KMS-11 (cell line): Measurements from ENCODE around the gene FLT3LG.

Experiments
- H2AFZ ChIP-seq: fragments of 200-600 bp; sonication (generic); 2 replicates; pipeline ENCODE4 v1.6.1; 2016; ENCODE audit warnings: antibody characterized with exemption, mixed run types, low read depth
- H3K27ac ChIP-seq: fragments of 200-600 bp; sonication (generic); 2 replicates; pipeline ENCODE4 v1.6.1; 2016; ENCODE audit warnings: mild to moderate bottlenecking, mixed run types
- H3K27me3 ChIP-seq: fragments of 200-600 bp; sonication (generic); 2 replicates; pipeline ENCODE4 v1.6.1; 2017; ENCODE audit warnings: mild to moderate bottlenecking, low read depth, mixed run types, moderate library complexity; ENCODE audit not compliant: insufficient read depth
- H3K36me3 ChIP-seq: fragments of 200-600 bp; sonication (generic); 2 replicates; pipeline ENCODE4 v1.6.1; 2017; ENCODE audit warnings: mild to moderate bottlenecking, mixed run types; ENCODE audit not compliant: insufficient read depth
- H3K4me1 ChIP-seq: fragments of 200-600 bp; sonication (generic); 2 replicates; pipeline ENCODE4 v1.6.1; 2016; ENCODE audit warnings: mild to moderate bottlenecking, low read depth, mixed run types; ENCODE audit not compliant: poor library complexity, severe bottlenecking
- H3K4me2 ChIP-seq: fragments of 200-600 bp; sonication (generic); 2 replicates; pipeline ENCODE4 v1.7.0; 2016; ENCODE audit warnings: mild to moderate bottlenecking, mixed run types
- H3K4me3 ChIP-seq: fragments of 200-600 bp; sonication (generic); IDR thresholded peaks from 2 replicates; pipeline ENCODE4 v1.6.1; 2017; ENCODE audit warnings: low read depth, low read length, mixed read lengths; ENCODE audit not compliant: insufficient read depth
- H3K79me2 ChIP-seq: fragments of 200-600 bp; sonication (generic); 2 replicates; pipeline ENCODE4 v1.6.1; 2016; ENCODE audit warnings: low read depth, mixed run types; ENCODE audit not compliant: insufficient read depth
- H3K9ac ChIP-seq: fragments of 200-600 bp; sonication (generic); 2 replicates; pipeline ENCODE4 v1.6.1; 2016; ENCODE audit warnings: mild to moderate bottlenecking, mixed run types
- H4K20me1 ChIP-seq: fragments of 200-600 bp; sonication (generic); 2 replicates; pipeline ENCODE4 v1.6.1; 2016; ENCODE audit warnings: mild to moderate bottlenecking, mixed run types; ENCODE audit not compliant: insufficient read depth
- CTCF ChIP-seq: fragments of 200-600 bp; sonication (generic); conservative IDR thresholded peaks from 2 replicates; pipeline ENCODE4 v1.6.1; 2017; ENCODE audit warnings: low read depth, mild to moderate bottlenecking, antibody characterized with exemption, low read length, moderate library complexity, mixed read lengths

Gene FLT3LG

GRCh38 chr19:49473868-49474541, at the start of gene FLT3LG:
TSS of gene FLT3LG (plus strand) at chr19:49474215. CDS start at chr19:49474640, 425 bp downstream.
- TF ChIP-seq CTCF: peak; percentile 98
- peak within 1 kb of the TSS; percentile 70 for H3K9ac ChIP-seq
- H3K79me2 ChIP-seq: no peaks in the 10 kb centered on the region
- H3K4me1 ChIP-seq: peaks cover 54% of the 10 kb centered on the region
- peak within 1 kb of the TSS; percentile 77 for H3K4me2 ChIP-seq
- H3K4me3 ChIP-seq: no peak within 1 kb of the TSS
- H3K36me3 ChIP-seq: no peaks in the 10 kb centered on the region
- H4K20me1 ChIP-seq: no peaks in the 10 kb centered on the region
- H2AFZ ChIP-seq: peak within 1 kb of the TSS; percentile 83
- no peaks in the 10 kb centered on the region for H3K27me3 ChIP-seq
- peak within 1 kb of the TSS; percentile 63 for H3K27ac ChIP-seq

- no peaks in the 10 kb centered on the region for H3K36me3 ChIP-seq
- no peak for TF ChIP-seq CTCF
- peaks cover 9% of the 10 kb centered on the region for H3K4me1 ChIP-seq
- H3K79me2 ChIP-seq: no peaks in the 10 kb centered on the region
- H3K4me3 ChIP-seq: no peak within 1 kb of the TSS
- no peak within 1 kb of the TSS for H3K9ac ChIP-seq
- no peak within 1 kb of the TSS for H3K27ac ChIP-seq
- H3K4me2 ChIP-seq: no peak within 1 kb of the TSS
- H3K27me3 ChIP-seq: peaks cover 99% of the 10 kb centered on the region
- H2AFZ ChIP-seq: no peak within 1 kb of the TSS
- no peaks in the 10 kb centered on the region for H4K20me1 ChIP-seq
Observed at GRCh38 chr19:49425178-49425577, 48.8 kb upstream of the FLT3LG start, which contains the start of gene GFY. TSS of gene GFY (plus strand) at chr19:49425388. CDS start at chr19:49426431, 1,043 bp downstream.

- Histone ChIP-seq H2AFZ (no peak overlapping the region), H3K27me3 (peaks cover 95% of the 10 kb centered on the region), H3K4me3 (no peak overlapping the region)
Observed at GRCh38 chr19:49425922-49426592, 48.0 kb upstream of the FLT3LG start.

GRCh38 chr19:49427339-49427738, 46.7 kb upstream of the FLT3LG start:
- Histone ChIP-seq H2AFZ (no peak overlapping the region), H3K4me3 (no peak overlapping the region), H4K20me1 (no peaks in the 10 kb centered on the region), H3K27ac (no peak overlapping the region), H3K9ac (no peak overlapping the region), H3K79me2 (no peaks in the 10 kb centered on the region), H3K36me3 (no peaks in the 10 kb centered on the region), H3K4me2 (no peak overlapping the region), H3K27me3 (peaks cover 92% of the 10 kb centered on the region), H3K4me1 (peaks cover 10% of the 10 kb centered on the region)
- no peak for TF ChIP-seq CTCF

More at GRCh38 chr19:49425922-49426592, 48.0 kb upstream of the FLT3LG start:
- no peaks in the 10 kb centered on the region for H3K79me2 ChIP-seq
- no peaks in the 10 kb centered on the region for H4K20me1 ChIP-seq
- no peak overlapping the region for H3K9ac ChIP-seq
- no peak overlapping the region for H3K27ac ChIP-seq
- no peak overlapping the region for H3K4me2 ChIP-seq
- no peak for TF ChIP-seq CTCF
- no peaks in the 10 kb centered on the region for H3K36me3 ChIP-seq
- H3K4me1 ChIP-seq: peaks cover 10% of the 10 kb centered on the region
